ENCODE results near the gene ATXN1. TPM values are rescaled to one million over a fixed set of nuclear protein-coding genes. Genes with fewer than 3 reads are reported as not detected.

Gene ATXN1
- total RNA-seq, 1 donor from 2014 or later, result 15.5 TPM

DNA sequence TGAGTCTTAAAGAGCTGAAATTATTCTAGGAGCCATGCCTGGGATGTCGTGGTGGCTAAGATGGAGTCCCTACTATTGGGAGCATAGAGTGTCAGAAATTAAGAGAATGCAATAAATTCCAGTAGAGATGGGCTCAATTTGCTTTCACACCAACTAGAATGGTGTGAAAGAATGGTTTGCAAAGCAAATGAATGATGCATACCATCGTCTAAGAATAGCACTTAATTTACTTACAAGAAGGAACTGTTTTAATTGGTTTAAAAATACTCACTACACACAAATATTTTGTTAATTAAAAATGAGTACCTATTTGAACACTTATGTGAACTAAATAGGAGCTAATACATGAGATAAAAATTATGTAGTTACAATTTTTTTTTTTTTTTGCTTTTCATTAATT lies 390.3 kb downstream of the ATXN1 start:
- DNase-seq, result no peak
- TF ChIP-seq, protein P1, sequence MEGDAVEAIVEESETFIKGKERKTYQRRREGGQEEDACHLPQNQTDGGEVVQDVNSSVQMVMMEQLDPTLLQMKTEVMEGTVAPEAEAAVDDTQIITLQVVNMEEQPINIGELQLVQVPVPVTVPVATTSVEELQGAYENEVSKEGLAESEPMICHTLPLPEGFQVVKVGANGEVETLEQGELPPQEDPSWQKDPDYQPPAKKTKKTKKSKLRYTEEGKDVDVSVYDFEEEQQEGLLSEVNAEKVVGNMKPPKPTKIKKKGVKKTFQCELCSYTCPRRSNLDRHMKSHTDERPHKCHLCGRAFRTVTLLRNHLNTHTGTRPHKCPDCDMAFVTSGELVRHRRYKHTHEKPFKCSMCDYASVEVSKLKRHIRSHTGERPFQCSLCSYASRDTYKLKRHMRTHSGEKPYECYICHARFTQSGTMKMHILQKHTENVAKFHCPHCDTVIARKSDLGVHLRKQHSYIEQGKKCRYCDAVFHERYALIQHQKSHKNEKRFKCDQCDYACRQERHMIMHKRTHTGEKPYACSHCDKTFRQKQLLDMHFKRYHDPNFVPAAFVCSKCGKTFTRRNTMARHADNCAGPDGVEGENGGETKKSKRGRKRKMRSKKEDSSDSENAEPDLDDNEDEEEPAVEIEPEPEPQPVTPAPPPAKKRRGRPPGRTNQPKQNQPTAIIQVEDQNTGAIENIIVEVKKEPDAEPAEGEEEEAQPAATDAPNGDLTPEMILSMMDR (IDR thresholded peaks at IDR 0.05; ENCODE audit: partially characterized antibody, unreplicated experiment), result no peak
- no peak overlapping the region for H3K4me3 Mint-ChIP-seq (ENCODE audit: unreplicated experiment)
- H3K36me3 Mint-ChIP-seq (ENCODE audit: unreplicated experiment), result no peaks in the 10 kb centered on the region
- H3K27ac Mint-ChIP-seq (ENCODE audit: unreplicated experiment), result no peak overlapping the region
- no peaks in the 10 kb centered on the region for H3K4me1 Mint-ChIP-seq (ENCODE audit: low read depth, unreplicated experiment)
- no peaks in the 10 kb centered on the region for H3K9me3 Mint-ChIP-seq (ENCODE audit: unreplicated experiment)
- peaks cover 4% of the 10 kb centered on the region for H3K27me3 Mint-ChIP-seq (ENCODE audit: unreplicated experiment)

DNA sequence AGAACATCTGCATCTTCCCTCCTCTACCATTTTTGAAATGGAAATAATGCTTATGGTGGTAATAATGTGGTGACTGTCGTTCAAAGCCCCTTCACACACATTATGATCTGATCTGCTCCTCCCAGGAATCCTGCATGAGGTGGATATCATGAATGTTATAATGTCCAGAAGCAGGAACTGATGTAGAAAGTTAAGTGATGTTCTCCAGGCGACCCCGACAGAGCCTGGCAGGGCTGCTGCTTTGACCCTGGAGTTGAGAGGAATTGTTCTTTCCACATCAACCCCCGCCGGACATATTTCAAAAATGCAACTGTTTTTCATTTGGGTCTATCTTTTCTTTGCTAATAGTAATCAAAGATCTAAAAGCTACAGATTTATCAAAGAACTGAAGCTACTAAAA lies 391.3 kb downstream of the ATXN1 start:
- Mint-ChIP-seq H3K9me3 (ENCODE audit: unreplicated experiment) (no peaks in the 10 kb centered on the region), H3K4me3 (ENCODE audit: unreplicated experiment) (no peak overlapping the region), H3K4me1 (ENCODE audit: low read depth, unreplicated experiment) (no peaks in the 10 kb centered on the region), H3K27me3 (ENCODE audit: unreplicated experiment) (peaks cover 2% of the 10 kb centered on the region), H3K27ac (ENCODE audit: unreplicated experiment) (no peak overlapping the region), H3K36me3 (ENCODE audit: unreplicated experiment) (no peaks in the 10 kb centered on the region)
- DNase-seq, result no peak
- TF ChIP-seq, protein P1 (IDR thresholded peaks at IDR 0.05; ENCODE audit: partially characterized antibody, unreplicated experiment), result no peak

DNA sequence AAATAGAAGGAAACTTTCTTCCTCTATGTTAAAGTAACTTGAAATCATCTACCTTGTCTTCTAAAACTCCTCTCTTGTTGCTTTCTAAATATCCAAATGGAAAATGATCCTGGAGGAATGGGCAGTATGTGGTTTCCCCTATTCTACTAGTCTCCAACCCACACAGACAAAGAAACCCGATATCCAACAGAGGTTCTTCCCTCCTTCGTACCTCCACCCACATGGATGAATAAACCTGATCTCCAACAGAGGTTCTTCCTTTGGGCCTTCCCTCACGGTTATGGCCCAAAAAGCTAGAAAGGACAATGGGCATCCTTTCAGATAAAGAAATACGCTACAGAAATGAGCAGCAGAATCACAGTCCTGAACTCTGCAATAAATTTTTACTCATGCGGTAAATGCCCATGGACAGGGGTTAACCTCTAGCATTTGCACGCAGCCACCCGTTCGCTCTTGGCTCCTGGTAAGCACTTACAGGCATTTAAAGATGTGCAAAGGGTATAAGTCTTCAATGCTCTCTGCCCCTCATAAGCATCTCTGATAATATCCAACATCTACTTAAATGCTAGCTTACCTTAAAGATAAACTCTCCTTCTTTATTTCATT lies 392.0 kb downstream of the ATXN1 start:
- H3K4me1 Mint-ChIP-seq (ENCODE audit: low read depth, unreplicated experiment), result no peaks in the 10 kb centered on the region
- H3K9me3 Mint-ChIP-seq (ENCODE audit: unreplicated experiment), result no peaks in the 10 kb centered on the region
- TF ChIP-seq, protein P1 (IDR thresholded peaks at IDR 0.05; ENCODE audit: partially characterized antibody, unreplicated experiment), result no peak
- H3K27me3 Mint-ChIP-seq (ENCODE audit: unreplicated experiment), result no peaks in the 10 kb centered on the region
- DNase-seq, result no peak
- no peak overlapping the region for H3K27ac Mint-ChIP-seq (ENCODE audit: unreplicated experiment)
- no peaks in the 10 kb centered on the region for H3K36me3 Mint-ChIP-seq (ENCODE audit: unreplicated experiment)
- no peak overlapping the region for H3K4me3 Mint-ChIP-seq (ENCODE audit: unreplicated experiment)

DNA sequence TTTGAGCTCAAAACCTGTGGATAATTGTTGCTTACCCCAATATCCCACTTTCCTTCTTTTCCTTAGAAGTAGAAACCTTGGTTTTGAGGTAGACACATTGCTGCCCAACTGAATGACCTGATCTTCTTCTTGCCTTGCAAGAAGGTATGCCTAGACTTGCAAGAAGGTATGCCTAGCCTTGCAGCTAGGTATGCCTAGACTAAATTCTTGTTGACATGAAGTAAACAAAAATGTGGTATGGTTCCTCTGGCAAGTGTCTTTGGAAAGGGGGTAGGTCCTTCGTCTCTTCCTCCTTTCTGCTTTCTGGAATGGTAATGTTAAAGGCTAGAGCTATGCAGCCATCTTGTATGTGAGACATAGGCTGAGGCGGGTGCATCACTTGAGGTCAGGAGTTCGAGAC lies 393.7 kb downstream of the ATXN1 start:
- Mint-ChIP-seq H3K9me3 (ENCODE audit: unreplicated experiment) (no peaks in the 10 kb centered on the region), H3K4me1 (ENCODE audit: low read depth, unreplicated experiment) (no peaks in the 10 kb centered on the region), H3K27ac (ENCODE audit: unreplicated experiment) (no peak overlapping the region), H3K27me3 (ENCODE audit: unreplicated experiment) (no peaks in the 10 kb centered on the region), H3K4me3 (ENCODE audit: unreplicated experiment) (no peak overlapping the region), H3K36me3 (ENCODE audit: unreplicated experiment) (no peaks in the 10 kb centered on the region)
- TF ChIP-seq, protein P1 (IDR thresholded peaks at IDR 0.05; ENCODE audit: partially characterized antibody, unreplicated experiment), result no peak
- DNase-seq, result no peak

DNA sequence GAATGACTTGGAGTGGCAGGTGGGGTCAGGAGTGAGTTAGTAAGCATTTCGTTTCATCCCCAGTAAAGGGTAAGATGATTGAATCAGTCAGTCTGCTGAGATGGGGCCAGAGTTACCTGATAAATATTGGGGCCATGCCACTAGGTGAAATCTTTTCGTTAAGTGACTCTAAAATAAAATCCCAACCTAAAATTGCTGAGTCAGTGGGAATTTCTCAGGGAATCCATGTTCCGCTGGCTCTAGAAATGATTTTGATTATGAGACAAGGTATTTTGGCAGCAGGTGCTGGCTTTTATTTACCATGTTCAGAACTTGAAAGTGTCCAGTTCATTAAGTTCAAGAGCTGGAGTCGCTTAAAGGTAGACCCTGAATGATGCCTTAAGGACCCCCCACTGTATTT lies 397.5 kb downstream of the ATXN1 start:
- Mint-ChIP-seq H3K36me3 (ENCODE audit: unreplicated experiment) (no peaks in the 10 kb centered on the region), H3K27me3 (ENCODE audit: unreplicated experiment) (no peaks in the 10 kb centered on the region), H3K4me1 (ENCODE audit: low read depth, unreplicated experiment) (no peaks in the 10 kb centered on the region), H3K4me3 (ENCODE audit: unreplicated experiment) (no peak overlapping the region), H3K9me3 (ENCODE audit: unreplicated experiment) (no peaks in the 10 kb centered on the region), H3K27ac (ENCODE audit: unreplicated experiment) (no peak overlapping the region)
- TF ChIP-seq, protein P1 (IDR thresholded peaks at IDR 0.05; ENCODE audit: partially characterized antibody, unreplicated experiment), result no peak
- no peak for DNase-seq
